Prostate gland (tissue), 2 donors: ENCODE results near the gene PRELID1.

ENCODE experiments used
- POLR2AphosphoS5 ChIP-seq: sonication (generic); formaldehyde crosslinking; IDR thresholded peaks from one replicate; pipeline ENCODE4 v1.6.1; 2017; ENCODE audit warnings: antibody characterized with exemption
- TF ChIP-seq, protein P1 (sequence below), 4 experiments: fragments of 200-600 bp in 2 of 4; fragments of 450-650 bp in 2 of 4; sonication (generic) in 2 of 4; IDR thresholded peaks; 1 replicate in 3 of 4; 2 replicates in 1 of 4; pipeline ENCODE4 v1.5.1; 2016 to 2019; ENCODE audit warnings: antibody characterized with exemption in 4 of 4, mild to moderate bottlenecking in 2 of 4, moderate library complexity in 2 of 4

DNA sequence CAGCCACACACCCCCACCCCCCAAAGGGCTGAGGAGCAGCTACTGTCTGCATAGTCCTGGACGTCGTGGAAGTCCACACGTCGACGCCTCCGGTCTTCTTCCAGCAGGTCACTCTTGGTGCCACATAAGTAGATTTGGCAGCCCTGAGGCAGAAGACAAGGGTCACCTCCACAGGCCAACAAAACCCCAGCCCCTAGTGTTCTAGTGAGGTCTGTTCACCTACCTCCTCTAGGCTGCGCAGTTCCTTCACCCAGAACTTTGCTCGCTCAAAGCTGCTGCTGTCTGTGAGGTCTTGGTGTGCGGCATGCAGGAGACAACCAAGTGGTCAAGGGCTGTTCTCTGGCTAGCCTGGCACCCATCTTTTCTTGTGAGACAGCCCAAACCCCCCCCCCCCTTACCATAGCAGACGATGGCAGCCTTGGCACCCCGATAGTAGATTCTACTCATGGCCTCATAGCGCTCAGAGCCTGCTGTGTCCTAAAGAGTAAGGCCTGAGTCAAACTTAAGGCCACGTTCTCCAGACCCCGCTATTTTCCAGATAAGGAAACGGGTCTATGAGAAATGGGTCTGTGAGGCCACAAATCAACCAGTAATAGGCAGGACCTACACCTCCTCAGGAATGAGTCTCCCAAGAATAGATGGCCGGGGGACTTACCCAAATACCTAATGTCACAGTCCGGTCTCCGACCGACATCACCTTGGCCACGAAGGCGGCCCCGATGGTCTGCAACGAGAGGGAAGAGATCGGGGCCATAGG, 1.1 kb upstream of the PRELID1 start:
- TF ChIP-seq, protein P1, sequence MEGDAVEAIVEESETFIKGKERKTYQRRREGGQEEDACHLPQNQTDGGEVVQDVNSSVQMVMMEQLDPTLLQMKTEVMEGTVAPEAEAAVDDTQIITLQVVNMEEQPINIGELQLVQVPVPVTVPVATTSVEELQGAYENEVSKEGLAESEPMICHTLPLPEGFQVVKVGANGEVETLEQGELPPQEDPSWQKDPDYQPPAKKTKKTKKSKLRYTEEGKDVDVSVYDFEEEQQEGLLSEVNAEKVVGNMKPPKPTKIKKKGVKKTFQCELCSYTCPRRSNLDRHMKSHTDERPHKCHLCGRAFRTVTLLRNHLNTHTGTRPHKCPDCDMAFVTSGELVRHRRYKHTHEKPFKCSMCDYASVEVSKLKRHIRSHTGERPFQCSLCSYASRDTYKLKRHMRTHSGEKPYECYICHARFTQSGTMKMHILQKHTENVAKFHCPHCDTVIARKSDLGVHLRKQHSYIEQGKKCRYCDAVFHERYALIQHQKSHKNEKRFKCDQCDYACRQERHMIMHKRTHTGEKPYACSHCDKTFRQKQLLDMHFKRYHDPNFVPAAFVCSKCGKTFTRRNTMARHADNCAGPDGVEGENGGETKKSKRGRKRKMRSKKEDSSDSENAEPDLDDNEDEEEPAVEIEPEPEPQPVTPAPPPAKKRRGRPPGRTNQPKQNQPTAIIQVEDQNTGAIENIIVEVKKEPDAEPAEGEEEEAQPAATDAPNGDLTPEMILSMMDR (IDR thresholded peaks at IDR 0.05), result peak in 1 of 4 experiments; percentile 5
- TF ChIP-seq POLR2AphosphoS5, result no peak
